PC-9 (cell line): Measurements from ENCODE around the gene RAB31.

Experiments
- CTCF ChIP-seq: fragments of 200-600 bp; sonication (generic); conservative IDR thresholded peaks from 2 replicates; pipeline ENCODE4 v1.6.1; 2017; ENCODE audit warnings: mixed run types, antibody characterized with exemption, mild to moderate bottlenecking, moderate library complexity
- EZH2 ChIP-seq: fragments of 200-600 bp; sonication (generic); IDR thresholded peaks from 2 replicates; pipeline ENCODE4 v1.8.0; 2017; ENCODE audit warnings: antibody characterized with exemption, low read depth

- TF ChIP-seq CTCF (no peak), EZH2 (no peak)
These were observed 119.2 kb downstream of the RAB31 start for GRCh38 chr18:9827211-9827792.
